Peyer's patch (tissue), 4 donors: ENCODE results near the gene MDM2.

Experiments
- POLR2A ChIP-seq, 2 donors: fragments of 450-650 bp; IDR thresholded peaks; one replicate each; pipeline ENCODE4 v1.5.1; 2017; ENCODE audit warnings: antibody characterized with exemption in 2 of 2, mild to moderate bottlenecking in 2 of 2, moderate library complexity in 2 of 2
- TF ChIP-seq, protein P1 (sequence below), 6 experiments: fragments of 450-650 bp in 4 of 6; fragments of 200-600 bp in 2 of 6; sonication (generic) in 1 of 6; IDR thresholded peaks; one replicate each; pipeline ENCODE4 v1.5.1; 2017 to 2019; ENCODE audit warnings: antibody characterized with exemption in 6 of 6, mild to moderate bottlenecking in 3 of 6, moderate library complexity in 1 of 6

DNA sequence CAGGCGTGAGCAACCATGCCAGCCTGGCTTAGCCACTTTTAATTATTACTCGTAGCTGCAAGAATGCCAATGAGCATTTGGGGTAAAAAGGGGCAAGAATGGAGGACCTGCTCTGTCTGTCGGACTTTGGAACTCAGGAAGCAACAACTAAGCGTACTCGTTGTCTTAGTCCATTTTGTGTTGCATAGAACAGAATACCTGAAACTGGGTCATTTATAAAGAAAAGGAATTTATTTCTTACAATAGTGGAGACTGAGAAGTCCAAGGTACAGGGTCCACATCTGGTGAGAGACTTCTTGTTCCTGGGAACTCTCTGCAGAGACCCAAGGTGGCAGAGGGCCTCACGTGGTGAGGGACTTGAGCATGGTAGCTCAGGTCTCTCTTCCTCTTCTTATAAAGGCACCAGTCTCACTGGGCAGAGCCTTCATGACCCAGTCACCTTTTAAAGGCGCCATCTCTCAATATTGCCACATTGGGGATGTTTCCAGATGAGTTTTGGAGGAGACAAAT, 32.8 kb upstream of the MDM2 start:
- TF ChIP-seq, protein P1, sequence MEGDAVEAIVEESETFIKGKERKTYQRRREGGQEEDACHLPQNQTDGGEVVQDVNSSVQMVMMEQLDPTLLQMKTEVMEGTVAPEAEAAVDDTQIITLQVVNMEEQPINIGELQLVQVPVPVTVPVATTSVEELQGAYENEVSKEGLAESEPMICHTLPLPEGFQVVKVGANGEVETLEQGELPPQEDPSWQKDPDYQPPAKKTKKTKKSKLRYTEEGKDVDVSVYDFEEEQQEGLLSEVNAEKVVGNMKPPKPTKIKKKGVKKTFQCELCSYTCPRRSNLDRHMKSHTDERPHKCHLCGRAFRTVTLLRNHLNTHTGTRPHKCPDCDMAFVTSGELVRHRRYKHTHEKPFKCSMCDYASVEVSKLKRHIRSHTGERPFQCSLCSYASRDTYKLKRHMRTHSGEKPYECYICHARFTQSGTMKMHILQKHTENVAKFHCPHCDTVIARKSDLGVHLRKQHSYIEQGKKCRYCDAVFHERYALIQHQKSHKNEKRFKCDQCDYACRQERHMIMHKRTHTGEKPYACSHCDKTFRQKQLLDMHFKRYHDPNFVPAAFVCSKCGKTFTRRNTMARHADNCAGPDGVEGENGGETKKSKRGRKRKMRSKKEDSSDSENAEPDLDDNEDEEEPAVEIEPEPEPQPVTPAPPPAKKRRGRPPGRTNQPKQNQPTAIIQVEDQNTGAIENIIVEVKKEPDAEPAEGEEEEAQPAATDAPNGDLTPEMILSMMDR (IDR thresholded peaks at IDR 0.05): no peak
- TF ChIP-seq POLR2A (IDR thresholded peaks at IDR 0.05): no peak
